GM12878 (cell line): ENCODE data around the gene SOX2.
"Not testable (repeated sequence)": the region's sequence is repeated elsewhere in the genome, so short reads cannot be mapped to it uniquely, and the experiment has no call there.

Experiments used
- HCFC1 ChIP-seq: fragments of 150-350 bp; IDR thresholded peaks from 2 replicates; pipeline ENCODE4 v1.6.1; 2014; ENCODE audit warnings: low read length
- MTA3 ChIP-seq: IDR thresholded peaks from 2 replicates; pipeline ENCODE4 v1.6.1; 2012; ENCODE audit warnings: low read length, inconsistent platforms, borderline replicate concordance
- NFYB ChIP-seq: IDR thresholded peaks from 2 replicates; pipeline ENCODE4 v1.6.1; 2011; ENCODE audit warnings: low read depth, mild to moderate bottlenecking, low read length, improper control_type of control experiment, moderate library complexity; ENCODE audit not compliant: insufficient read depth

DNA sequence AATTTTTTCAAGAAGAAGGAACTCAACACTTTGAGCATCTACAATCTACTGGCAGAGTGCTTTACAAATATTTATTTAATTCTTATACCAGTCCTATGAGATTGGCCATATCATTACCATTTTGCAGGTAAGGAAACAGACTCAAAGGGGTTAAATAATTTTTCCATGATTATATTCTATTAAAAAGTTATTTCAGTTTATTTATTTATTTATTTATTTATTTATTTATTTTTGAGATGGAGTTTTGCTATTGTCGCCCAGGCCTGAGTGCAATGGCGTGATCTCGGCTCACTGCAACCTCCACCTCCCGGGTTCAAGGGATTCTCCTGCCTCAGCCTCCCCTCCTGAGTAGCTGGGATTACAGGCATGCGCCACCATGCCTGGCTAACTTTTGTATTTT is 52.3 kb downstream of the SOX2 start:
- not testable (repeated sequence) for TF ChIP-seq MTA3, NFYB, HCFC1
